HG02763 (cell line): Measurements from ENCODE around the gene IRF1.

Experiments used
- ATAC-seq: cut with Tn5 transposase; IDR thresholded peaks from one replicate; pipeline ENCODE4 v1.9.1; 2021; ENCODE audit warnings: mild to moderate bottlenecking, moderate library complexity; ENCODE audit not compliant: unreplicated experiment

The IRF1 gene

DNA sequence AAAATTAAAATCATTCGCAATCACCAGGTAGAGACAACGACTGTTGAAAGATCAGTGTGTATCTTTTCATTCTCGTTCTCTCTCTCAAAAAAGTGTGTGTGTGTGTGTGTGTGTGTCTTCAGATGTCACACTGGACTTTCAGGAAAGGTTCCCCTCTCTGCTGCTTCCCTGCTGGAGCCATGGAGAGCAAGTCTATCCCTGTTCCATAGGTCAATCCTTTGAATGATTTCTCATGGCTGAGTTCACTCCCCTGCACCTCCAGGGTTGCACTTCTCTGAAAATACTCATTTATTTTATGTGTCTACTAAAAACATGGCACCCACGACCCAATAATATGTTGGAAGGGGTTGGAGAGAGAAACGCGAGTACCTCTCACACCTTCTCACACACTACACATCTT is 28.2 kb downstream of the IRF1 start:
- no peak for ATAC-seq

DNA sequence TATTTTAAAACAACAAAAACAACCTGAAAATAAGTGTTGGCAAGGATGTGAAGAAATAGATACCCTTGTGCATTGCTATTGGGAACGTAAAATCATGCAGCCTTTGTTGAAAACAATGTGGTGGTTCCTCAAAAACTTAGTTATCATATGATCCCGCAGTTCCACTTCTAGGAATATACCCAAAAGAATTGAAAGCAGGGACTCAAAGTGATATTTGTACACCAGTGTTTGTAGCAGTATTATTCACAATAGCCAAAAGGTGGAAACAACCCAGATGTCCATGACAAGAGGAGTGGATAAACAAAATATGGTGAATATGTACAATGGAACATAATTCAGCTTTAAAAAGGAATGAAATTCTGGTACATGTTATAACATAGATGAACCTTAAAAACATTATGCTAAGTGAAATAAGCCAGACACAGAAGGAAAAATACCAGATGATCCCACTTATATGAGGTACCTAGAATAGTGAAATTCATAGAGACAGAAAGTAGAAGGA is 29.0 kb downstream of the IRF1 start:
- ATAC-seq = no peak

DNA sequence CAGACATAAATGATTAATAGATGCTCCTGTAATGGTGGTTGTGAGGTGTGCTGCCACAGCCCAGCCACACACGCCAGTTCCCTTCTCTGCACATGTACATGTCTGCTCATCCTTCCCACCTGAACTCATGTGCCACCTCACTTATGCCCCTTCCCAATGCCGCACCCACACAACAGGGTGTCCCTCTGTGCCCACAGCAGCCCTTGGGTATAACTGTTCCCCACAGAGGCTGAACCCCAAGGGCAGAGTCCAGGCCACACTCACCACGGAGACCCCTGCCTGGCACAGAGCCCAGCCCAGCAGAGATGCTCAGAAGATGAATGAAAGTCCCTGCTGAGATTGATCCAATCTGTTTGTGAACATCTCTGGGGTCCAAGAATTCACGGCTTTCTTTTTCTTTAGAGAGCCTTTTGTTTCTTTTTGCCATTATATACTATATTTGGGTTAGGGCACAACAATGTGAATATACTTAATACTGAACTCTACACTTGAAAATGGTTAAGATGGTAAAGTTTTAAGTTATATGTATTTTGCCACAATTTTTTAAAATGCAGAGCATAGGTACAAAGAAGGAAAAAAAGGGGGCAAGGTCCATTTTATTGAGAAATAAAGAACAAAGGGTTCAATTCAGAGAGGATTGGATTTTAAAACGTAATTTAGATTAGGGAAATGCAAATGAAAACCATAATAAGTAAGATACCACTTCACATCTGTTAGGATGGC is 29.6 kb downstream of the IRF1 start:
- ATAC-seq = no peak

DNA sequence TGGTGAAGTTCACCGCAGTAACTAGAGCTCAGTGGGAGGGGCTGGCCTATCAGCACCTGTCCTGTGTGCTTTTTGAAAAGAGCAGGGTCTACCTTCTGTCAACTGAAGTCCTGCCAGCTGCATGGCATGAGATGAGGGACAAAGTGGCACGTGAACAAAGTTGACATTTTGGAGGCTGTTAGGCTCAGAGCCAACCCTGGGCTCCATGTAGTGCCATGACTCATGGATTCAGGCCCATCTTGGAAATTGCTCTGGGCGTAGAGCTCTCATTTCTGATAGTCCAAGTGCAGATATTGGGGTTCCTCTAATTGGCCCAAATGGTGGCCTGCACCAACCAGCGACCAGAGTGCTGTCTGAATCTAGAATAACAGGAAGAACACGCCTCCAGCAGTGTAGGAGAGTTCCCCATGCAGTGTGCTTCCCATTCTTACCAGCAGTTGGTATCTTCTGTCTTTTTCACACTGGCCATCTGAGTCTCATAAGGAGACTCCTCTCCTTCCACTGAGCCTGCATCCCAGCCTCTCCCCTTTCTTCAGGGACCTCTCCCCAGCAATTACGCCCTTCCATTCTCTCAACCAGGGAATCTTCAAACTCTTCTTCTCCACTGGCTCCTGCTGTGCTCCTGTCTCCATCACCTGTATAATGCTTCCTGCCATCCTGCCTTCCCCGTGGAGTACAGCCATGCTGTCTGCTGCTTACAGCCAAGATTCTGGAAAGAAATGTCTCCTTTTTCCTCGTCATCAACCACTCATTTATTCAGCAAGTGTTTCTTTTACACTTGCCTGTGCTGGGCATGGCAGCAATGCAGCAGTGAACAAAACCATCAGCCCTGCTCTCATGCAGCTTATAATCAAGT is 30.4 kb downstream of the IRF1 start:
- ATAC-seq = no peak

DNA sequence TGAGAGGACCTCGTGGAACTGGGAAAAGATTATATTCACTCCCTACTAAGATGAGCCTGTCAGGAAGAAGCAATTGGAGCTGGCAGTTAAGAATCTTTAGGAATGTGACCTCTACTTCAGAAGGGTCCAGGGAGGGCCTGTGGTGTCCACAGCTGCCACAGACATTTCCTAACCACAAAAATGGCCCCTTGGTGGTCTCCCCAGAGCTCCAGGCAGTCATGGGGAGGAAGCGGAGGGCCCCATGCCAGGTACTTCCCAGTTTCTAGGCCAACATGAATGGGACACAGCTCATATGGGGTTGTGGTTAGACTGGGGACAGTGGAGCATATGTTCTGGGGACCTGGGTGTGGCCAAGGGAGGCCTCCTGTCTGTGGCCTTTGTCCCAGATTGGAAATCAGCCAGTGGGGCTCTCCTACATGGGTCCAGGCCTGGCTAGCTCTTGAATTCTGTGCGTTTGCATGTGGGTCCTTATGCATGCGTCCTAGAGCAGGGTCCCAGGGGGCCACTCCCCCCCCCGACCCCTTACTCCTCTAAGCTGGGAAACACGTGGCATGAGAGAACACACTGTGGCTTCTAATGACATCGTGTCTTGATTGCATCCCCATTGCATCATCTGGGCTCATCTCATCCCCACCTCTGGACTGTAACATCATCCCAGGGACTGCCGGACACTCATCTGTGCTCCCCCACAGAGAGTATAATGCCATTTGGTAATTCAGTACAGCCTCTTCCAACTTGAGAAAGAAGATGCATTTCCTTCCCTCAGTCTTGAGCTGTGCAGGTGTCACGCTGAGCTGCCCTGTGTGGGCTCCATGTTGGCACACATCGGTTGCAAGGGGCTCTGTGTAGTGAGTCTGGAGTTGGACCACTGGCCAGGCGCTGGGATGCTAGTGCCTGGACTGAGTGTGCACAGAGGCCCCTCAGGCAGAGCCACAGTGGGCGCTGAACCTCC is 31.3 kb downstream of the IRF1 start:
- no peak for ATAC-seq

DNA sequence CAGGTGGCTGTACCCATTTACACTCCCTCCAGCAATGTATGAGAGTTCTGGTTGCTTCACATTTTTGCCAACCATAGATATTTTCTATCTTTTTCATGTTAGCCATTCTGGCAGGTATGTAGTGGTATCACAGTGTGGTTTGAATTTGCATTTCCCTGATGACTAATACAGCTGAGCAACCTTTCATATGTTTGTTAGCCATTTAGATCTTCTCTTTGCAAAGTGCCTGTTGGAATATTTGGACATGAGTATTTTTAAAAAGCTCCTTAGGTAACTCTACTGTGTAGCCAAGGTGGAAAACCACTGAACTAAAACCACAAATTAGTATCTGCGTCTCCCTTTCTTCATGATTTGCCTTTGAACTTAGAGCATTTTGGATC is 31.9 kb downstream of the IRF1 start:
- ATAC-seq = no peak

DNA sequence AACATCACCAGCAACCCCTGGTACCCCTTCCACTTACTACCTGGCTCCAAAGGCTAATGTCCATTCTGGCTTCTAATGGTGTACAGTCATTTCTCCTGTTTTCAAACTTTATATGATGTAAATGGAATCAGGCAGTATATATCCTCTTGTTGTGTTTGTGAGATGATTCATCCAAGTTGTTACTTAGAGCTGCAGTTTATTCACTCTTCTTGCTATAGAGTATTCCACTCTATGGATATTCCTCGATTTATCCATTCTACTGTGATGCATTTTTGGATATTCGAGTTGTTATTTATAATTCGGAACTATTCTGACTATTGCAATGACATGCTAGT is 32.4 kb downstream of the IRF1 start:
- no peak for ATAC-seq

DNA sequence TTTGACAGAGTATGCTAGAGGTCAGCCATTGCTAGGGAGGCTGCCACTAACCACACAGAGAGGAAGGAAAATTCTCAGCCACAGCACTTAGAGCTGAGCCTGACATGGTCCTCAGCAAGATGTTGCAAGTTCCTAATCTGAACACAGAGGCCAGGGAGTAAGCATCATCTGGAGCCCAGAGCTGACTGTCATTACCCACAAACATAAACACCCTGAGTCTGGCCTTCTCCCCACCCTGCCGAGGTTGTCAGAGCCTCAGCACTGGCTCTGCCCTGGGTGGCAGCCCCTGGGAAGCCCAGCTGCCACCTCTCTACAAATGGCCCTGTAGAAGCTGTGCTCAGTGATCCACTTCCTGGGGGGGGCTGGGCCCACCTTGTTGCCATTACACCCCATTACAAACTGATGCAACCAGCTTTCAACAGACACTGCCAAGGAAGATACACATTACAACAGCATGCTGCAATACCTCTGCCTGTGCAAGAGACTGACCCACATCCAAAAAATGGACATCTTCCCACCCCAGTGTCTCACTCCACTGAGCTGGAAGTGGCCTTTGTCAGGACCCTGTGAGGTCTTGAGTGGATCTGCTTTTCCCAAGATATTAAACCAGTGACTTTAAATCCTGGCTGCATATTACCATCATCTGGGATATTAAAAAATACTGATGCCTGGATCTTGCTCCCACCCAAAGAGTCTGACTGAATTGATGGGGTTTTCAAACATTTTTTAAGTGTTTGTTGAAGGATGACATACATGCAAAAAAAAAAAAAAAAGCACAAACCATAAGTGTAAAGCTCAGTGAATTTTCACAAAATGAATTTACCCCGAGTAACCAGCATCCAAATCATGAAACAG is 33.0 kb downstream of the IRF1 start:
- ATAC-seq = peak; percentile 8

DNA sequence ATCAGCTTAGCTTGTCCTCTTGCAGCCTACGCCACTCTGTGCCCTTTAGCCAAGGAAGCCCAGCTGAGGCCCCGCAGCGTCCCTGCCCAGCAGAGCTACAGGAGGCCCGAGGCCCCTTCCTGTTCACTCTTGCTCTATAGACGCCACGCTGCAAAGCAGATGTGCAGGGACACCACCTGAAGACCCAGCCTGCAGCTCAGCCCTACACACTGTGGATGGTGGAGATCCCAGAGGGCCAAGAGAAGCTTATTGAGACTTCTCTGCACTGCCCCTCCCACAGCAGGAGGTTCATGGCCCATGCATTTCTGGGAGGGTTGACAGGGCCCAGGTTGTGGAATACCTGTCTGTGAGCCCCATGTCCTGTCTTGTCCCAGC is 33.6 kb downstream of the IRF1 start:
- peak; percentile 4 for ATAC-seq

DNA sequence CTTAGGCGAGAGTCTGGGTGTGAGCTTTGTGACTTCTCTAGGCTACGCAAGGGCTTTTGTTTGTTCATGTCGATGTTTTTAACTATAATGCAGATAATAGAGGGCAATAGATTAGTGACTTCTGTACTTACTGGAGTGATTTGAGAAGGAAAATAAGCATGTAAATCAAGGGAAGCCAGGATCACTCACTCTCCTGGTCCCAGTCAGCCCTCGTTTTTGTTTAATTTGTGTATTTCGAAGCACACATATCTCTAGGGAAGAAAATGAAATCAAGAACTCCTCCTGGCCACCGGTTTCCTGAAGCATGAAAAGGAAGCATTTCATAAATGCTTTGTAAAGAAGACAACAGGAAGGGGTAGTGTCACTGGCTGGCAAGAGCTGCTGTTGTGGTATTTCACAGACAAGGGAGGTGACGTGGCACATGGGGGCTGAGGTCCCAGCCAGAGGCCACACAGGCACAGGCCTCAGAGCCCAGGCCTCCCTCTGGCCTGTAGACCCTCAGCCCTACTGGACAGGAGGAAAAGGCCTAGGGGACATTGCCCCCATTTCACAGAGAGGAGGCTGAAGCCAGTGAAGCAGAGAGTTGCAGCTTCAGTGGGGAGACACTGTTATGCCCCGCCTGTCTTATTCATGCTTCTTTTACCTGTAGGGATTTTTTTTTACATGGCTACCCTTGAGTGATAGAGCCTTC is 34.1 kb downstream of the IRF1 start:
- ATAC-seq = peak; percentile 57

DNA sequence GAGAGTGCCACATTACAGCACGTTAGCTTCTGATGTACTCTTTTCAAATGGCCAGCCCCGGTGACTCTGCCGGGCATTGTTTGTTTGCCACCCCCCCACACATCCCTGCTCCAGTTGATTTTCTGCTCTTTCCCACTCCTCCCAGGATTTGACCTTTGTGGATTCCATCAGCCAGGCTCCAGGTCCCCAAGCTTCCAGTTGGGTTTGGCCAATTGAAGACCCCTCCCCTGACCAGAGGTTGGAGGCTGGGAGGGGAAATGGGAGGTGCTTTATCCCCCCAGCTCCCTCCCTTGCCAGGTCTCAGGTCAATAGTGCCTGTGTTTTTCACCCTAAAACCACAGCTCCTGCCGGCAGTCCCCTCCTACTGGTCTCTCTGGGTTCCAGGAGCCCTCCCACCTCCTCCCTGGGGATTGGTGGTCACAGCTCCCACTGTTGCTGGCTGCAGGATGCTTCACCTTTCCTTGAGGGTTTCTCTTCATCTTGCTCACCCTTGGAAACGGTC is 34.9 kb downstream of the IRF1 start:
- ATAC-seq = no peak

DNA sequence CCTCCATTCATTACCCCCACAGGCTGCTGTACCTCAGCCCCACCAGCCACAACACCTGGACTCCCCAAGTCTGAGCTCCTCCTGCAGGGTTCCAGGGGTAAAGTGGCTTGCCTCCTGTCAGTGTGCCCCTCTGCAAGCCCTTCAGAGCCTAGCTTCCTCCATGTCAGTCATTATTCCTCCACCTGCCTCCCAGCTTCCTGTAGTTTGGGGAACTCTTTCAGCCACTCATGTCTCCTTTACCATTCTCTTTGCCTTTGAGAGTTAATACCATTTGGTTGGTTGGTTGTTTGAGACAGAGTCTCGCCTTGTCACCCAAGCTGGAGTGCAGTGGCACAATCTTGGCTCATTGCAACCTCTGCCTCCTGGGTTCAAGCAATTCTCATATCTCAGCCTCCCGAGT is 36.2 kb downstream of the IRF1 start:
- ATAC-seq = no peak

DNA sequence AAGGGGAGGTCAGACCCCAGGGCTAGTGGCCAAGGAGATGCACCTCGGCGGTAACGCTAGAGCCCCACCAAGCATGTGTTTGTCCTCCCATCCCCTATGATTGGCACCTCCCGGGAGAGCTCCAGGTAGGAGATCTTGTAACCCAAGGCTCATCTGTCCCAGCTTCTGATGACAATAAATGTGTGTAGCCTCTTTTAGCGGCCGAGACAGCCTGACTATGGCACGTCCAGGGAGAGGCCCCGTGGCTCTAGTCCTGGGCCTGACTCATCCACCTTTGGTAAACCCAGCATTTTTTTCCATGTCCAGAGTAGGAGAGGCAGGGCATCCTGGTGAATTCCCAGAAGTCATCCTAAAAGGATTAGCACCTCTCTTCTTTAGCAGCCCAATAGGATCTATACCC is 39.2 kb downstream of the IRF1 start:
- no peak for ATAC-seq

DNA sequence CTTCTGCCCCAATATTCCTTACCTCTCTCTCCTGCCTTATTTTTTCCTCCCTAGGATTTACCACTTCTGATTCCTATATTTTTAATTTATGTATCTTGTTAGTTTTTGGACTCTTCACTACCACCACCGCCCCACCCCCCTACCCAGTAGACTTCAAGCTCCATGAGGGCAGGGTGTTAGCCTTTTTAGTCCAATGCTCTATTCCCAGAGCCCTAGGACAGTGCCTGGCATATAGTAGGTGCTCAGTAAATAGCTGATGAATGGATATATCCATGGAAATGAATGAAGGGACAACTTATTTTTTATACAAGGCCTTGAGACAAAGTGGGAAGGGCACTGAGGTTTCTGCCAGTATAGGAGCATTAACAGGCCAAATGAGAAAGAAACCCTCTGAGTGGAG is 41.5 kb downstream of the IRF1 start:
- no peak for ATAC-seq

DNA sequence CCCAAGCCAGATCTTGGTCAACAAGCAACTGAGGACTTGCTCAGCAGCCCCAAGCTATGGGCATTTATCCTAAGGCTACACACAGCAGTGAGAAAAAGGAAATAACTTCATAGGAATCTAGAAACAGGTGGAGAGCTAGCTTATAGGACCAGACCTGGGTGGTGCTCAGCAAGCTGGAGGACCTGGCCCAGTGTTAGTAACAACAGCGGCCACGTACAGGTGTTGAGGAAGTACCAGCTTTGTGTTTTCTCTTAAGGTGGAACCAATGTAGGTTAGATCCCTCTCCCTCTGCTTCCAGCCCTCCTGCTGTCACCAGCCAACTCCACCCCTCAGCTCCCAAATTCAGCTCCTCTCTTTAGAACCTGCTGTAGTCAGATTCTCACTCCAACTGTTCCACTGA is 43.4 kb downstream of the IRF1 start:
- no peak for ATAC-seq

DNA sequence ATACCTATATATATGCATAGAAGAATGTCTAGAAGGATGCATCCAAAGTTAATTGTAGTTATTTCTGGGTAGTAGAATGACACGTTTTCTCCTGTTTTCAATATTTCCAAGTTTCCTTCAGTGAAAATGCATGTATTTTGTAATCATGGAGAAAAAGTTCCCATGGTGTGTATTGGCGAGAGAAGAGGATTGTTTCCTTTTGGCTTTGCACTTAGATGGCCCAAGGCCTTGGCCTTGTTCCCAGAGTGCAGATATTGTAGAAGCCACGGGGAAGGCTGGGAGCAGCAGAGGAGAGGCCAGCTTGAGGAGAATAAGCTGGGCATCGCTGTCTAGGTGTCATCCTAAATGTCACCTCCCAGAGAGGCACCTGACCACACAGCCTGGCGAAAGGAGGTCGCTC is 44.0 kb downstream of the IRF1 start:
- no peak for ATAC-seq

DNA sequence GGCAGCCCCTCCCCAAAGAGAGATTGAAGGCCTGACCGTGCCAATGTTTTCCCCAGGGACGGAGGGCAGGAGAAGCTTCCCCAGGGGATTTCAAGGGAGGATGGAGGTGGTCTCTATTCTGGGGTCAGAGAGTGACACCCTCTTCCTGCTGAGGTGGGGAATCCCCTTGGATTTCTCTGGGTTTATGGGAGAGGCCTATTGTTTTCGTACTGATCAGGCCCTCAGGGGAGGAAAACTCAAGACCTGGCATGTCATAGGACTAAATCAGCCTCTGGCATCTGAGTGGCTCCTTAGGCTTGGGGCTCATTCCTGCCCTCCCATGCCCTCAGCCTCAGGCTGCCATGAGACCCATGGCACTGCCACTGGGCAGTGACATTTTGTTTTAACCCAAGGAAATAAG is 44.6 kb downstream of the IRF1 start:
- ATAC-seq = no peak

DNA sequence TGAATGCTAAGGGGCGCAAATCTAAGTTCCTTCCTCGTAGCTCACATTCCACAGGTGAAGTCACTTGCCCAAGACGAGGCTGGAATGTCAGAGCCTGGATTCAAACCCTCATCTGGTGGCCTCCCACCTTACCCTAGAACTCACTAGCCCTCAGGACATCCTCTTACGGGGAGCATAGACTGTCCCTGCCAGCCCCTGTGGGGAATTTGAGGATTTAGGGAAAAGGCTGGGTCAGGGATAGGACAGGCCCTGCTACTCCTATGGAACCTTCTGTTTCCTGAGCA is 45.0 kb downstream of the IRF1 start:
- no peak for ATAC-seq

DNA sequence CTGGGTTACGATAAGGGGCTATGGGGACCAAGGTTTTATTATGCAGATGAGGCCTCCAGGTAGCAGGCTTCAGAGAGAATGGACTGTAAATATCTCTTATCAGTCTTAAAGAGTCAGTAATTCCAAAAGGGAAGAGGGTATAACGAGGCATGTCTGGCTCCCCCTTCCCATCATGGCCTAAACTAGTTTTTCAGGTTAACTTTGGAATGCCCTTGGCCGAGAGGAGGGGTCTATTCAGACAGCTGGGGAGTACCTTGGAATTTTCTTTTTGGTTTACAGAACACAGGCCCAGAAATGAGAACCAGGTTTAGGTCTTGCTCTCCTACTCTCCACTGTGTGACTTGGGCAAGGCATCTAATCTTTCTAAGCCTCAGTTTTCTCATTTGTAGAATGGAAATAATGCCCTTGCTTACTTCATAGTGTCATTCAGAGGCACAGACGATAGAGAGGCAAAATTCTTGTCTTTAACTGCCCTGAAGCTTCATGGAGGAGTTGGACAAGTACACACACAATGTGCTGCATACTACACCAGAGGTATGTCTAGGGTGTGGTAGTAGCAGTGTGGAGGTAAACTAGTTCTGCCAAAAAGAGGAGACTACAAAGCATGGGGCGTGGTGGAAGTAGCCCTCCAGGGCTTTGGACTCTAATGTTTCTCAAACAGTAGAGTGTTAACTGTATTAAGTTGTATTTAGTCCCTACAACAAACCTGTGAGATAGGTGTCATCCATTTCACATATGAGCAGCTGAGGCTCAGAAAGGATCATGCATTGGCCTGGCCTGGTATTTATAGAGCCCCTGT is 45.5 kb downstream of the IRF1 start:
- ATAC-seq = no peak
